Brain pericyte (primary cell): ENCODE measurements around the gene TADA1.
"Not testable (repeated sequence)": the region's sequence is repeated elsewhere in the genome, so short reads cannot be mapped to it uniquely, and the experiment has no call there.

Experiments used
- DNase-seq: peaks from one replicate; pipeline ENCODE4 v3.0.0-alpha.2; 2012; ENCODE audit warnings: low read depth, low spot score

TADA1 gene

DNA sequence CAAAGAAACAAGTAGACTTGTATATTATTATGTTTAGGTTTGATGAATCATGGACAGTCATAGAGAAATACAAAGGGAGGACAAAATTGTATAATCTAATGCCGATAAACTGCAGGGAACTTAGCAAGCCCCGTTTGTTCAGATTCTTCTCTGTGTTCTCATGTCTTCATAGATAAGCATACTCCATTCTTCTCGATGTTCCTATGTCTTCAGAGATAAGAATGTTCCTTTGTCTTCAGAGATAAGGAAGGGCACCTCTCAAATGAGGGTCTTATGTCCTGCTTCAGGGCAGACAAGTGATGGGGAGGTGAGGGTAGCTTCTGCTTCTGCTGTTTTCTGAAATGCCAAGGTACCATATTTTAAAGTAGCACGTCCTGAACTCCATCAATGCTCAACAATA lies 19.7 kb upstream of the TADA1 start:
- DNase-seq: no peak

DNA sequence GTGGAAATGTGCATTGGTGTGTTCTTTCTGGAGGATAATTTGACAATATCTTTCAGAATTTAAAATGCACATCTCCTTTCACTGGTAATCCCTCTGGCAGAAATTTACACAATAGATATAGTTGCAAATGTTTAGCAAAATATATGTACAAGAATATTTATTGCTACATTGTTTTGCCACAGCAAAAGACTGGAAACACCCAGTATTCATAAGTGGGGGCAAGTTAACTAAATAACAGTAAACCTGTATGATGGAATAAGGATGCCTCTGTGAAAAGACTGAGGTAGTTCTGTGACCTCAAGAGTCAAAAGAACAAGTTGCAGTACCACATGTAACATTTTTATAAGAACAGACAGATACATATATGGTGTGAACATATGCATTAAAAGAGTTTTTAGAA lies 13.7 kb upstream of the TADA1 start:
- no peak for DNase-seq

DNA sequence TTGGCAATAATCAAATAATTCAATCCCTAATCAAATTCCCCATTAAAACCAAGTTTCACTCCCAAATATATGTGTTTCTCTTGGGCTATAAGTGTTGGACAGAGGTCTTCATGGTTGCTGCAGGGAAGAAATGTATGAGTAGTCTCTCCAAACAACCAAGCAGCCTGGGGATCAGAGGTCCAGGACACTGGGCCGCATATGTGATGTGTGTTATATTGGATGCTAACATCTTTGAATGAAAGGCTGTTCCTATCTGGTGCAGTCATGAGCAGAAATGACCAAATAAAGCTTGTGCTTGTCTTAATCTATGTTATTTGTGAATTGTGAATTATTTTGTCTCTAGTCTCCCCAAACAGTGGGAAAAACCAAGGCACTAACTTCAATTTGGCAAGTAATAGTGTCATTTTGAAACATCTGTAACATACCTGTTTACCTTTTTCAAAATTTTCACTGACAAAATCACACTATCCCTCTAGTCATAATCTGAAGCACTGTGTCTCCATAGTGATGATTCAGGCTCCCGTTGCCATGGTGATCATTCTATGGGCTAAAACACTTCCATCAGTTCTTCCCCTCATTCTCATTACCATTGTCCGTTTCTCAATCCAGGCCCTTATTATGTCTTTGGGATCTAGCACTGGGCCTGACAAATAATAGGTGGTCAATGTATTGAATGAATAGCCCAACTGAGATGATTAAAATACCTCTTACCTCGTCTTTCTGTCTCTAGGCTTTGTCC lies 12.5 kb upstream of the TADA1 start:
- DNase-seq: no peak

DNA sequence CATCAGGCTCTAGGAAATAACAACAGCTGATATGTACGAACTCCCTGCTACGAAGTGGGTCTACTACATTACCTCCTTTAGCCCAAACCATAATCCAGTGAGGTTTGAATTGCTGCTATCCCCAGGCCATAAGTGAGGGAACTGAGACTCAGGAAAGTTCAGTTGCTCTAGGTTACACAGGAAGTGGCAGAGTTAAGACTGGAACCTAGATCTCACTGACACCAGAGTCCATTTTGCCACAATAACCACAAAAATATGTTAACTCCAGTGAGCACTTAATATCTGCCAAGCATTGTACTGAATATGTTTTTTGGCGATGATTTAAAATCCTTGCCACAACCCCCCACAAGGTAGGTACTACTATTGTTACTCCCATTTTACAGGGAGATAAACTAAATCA lies 8.9 kb upstream of the TADA1 start:
- no peak for DNase-seq

DNA sequence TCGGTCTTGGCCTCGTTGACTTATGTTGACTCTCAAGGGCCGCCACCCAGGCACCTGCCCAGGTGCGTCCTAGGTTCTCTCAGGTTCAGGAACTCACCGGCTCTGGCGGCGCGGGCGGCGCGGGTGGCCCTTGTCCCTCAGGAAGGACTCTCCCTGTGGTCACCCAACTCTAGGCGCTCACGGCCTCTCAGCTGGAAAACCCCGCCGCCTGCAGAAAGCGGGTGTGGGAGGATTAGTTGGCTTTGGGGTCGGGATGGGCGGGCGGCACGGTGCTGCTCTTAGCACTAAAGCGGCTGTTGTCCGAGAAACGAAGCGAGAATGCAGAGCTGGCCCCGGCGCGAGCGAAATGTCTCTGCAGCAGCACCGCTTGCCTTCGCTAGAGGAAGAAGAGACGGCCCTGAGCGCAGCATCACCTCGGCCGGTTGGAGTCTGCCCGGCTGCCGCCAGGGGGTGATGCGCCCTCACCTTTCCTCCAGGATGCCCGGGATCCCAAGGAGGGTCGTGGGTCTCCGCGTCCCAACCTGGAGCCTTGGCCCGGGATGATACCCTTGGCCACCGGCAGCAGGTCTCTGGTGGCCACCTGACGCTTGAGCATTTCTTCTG lies 8.1 kb upstream of the TADA1 start:
- DNase-seq: no peak

DNA sequence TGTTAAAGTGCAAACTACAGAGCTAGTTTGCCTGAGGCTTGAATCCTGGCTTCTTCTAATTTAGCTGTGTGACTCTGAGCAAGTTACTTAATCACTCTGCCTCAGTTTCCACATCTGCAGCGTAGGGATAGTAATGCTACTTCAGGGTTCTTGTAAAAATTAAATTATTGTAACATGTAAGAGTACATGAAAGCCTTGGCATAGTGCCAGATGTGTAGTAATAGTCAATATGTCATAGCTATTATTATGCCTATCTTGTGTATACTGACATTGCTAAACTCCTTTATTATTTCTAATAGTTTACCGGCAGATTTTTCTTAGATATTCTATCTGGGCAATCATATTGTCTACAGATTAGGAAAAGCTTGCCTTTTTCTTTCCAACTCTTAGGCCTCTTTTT lies 6.8 kb upstream of the TADA1 start:
- DNase-seq: no peak

DNA sequence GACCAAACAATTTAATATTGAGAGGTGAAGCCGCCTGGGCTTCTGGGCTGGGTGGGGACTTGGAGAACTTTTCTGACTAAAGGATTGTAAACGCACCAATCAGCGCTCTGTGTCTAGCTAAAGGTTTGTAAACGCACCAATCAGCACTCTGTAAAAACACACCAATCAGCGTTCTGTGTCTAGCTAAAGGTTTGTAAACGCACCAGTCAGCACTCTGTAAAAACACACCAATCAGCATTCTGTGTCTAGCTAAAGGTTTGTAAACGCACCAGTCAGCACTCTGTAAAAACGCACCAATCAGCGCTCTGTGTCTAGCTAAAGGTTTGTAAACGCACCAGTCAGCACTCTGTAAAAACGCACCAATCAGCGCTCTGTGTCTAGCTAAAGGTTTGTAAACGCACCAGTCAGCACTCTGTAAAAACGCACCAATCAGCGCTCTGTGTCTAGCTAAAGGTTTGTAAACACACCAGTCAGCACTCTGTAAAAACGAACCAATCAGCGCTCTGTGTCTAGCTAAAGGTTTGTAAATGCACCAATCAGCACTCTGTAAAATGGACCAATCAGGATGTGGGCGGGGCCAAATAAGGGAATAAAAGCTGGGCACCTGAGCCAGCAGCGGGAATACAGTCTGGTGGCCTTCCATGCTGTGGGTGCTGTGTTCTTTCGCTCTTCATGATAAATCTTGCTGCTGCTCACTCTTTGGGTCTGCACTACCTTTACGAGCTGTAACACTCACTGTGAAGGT lies 2.3 kb upstream of the TADA1 start:
- not testable (repeated sequence) for DNase-seq

DNA sequence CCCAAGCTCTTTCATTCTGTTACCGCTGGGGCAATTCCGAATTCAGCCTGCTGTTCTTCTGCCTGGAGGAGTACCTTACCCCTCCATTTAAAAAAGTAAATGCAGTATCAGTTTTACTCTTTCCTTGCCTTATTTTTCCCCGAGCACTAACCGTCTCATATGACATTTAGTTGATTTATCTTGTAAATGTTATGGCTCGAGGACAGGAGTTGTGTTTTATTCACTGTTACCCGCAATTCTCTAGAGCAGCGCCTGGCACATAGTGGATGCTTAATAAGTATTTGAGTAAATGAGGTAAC lies 425 bp upstream of the TADA1 start:
- no peak for DNase-seq

DNA sequence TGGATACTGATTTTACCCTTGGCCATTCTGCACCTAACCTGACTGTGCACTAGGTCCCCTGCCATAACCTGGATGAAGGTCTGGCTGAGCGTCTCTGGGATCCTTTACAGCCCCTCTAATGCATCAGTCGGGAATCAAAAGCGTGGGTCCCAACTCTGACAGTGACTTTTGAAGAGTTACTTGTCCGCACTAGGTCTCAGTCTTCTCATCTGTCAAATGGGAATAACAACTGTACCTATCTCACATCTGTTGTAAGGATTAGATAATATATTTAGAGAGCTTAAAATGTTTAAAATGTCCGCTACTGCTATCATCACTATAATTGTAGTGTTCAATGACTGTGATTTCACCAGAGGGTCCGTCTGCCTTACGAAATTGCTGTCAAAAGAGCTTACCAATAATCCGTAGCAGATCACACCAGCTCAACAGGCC lies 746 bp downstream of the TADA1 start:
- DNase-seq: no peak

DNA sequence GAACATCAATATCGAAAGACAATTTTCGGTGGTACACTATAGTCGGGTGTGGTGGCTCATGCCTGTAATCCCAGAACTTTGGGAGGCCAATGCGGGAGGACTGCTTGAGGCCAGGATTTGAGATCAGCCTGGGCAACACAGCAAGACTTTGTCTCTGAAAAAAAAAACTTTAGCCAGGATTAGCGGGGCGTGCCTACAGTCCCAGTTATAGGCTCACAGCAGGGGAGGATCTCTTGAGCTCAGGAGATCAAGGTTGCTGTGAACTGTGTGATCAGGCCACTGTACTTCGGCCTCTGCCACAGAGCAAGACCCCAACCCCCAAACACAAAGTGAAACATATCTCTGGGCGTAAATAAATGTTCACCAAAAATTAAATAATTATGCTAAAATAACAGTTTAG lies 1.6 kb downstream of the TADA1 start:
- no peak for DNase-seq

DNA sequence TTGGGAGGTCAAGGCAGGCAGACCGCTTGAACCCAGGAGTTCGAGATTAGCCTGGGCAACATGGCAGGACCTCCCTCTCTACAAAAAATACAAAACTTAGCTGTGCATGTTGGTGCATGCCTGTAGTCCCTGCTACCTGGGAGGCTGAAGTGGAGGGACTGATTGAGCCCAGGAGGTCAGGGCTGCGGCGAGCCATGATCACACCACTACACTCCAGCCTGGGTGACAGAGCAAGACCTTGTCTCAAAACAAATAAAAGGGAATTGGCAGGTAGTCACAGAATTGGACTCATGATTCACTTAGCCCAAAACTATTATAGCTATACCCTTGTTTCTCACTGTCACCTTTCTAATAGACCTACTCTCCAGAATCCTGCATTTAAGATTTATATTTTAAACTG lies 5.5 kb downstream of the TADA1 start:
- DNase-seq: no peak

DNA sequence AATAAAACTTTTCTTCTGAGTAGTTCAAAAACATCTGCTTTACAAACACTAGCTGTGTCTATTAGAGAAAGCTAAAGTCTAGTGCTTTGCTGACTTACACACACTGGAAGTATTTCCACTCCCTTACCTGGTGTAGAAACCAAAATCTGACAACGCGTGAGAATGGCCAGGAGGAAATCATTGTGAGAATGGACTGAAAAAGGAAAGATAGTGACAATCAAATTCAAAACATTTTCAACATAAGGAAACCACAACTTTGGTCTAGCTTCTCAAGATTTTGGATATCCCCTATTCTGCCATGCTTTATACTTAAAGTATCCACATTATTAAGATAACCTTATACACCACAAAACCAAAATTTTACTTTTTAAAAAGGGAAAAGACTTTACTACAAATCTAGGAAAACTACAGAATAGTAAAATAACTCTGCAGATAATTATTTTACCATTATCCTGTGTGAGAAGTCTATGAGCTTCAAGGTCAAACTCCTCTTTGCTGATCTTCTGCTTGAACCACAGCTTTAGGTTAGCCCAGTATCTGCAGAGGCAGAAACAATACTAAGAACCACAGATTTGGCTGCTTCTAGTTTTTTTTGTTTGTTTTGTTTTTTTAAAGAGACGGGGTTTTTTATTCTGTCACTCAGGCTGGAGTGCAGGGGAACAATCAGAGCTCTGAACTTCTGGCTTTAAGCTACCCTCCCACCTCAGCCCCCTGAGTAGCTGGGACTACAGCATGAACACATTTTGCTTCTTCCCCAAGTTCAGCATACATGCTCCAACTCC lies 6.6 kb downstream of the TADA1 start:
- DNase-seq: no peak

DNA sequence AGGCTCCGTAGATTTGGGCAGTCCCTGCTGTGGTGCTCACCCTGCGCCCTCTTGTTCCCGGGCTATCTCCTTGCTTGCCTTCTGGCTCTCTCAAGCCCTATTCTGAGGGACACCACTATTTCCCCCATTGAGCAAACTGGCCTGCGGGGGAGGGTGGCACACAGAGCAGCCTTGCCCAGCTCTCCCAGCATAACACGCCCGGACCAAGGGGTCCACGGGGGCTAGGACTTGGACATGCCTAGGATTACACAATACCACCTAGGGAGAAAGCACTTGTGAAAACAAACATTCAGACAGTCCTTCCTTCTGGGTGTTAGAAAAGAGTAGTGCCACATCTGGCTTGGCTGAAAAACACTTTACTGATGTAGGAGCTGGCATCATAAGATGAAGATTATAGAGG lies 7.4 kb downstream of the TADA1 start:
- peak; percentile 31 for DNase-seq

DNA sequence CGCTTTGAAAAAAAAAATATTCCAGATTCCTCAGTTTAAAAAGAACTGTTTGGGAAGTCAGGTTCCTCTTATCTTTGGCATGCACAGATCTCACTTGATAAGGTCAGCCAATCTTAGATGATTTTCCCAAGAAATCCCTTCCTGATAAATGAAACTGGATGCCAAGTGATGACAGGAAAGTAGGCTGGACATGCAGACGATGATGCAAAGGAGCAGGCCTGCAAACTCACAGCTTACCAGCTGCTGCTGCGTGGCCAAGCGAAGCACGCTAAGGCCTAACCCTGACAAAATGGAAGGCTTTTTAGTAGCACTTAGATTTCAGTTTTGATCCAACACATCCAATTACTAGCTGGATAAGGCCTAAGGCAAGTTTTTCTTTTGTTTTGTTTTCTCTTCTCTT lies 10.1 kb downstream of the TADA1 start:
- no peak for DNase-seq

DNA sequence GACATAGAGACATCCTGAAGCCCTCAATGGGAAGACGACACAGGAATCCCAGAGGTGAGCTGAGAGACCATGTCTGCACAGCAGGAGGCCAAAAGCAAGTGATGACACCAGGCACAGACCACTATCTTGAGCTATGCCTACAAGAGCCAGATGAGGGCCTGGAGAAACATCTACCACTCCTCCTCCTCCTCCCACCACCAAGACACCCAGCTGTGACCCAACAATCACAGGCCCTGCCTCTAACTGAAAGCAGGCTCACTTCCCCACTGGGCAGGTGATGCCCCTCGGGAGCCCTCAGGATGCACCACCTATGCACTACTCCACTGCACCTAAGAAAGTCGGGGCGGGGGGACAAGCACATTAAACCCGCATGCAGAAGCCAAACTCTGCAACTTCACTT lies 16.5 kb downstream of the TADA1 start:
- no peak for DNase-seq

DNA sequence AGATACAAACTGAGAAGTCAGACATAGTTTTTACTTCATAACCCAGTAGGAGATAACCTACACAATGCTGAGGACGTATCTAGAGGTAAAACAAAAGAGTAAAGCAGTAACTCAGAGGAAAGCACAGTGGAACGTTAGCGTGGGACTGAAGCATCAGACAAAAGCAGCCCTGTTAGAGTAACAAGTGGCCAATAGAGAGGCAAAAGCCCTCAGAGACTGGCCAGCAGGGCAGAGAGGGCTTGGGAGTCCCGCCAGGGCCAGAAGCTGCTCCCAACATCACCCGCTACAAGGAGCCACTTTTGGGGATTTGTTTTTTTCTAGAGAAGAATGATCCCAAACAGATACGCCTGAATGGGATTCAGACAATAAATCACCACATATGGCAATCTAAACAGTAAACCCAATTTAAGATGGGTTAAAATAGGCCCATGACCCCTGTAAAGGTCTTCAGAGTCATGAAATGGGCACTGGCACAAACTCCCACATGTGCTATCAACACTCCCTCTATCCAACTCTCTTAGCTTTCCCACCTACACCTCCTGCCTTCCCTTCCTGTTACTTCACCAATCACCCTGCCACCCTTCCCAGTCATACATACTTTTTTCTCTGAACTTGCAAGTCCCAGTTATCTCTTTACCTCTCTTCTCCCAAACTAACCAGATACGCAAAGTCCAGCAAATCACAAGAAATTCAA lies 17.2 kb downstream of the TADA1 start:
- no peak for DNase-seq

DNA sequence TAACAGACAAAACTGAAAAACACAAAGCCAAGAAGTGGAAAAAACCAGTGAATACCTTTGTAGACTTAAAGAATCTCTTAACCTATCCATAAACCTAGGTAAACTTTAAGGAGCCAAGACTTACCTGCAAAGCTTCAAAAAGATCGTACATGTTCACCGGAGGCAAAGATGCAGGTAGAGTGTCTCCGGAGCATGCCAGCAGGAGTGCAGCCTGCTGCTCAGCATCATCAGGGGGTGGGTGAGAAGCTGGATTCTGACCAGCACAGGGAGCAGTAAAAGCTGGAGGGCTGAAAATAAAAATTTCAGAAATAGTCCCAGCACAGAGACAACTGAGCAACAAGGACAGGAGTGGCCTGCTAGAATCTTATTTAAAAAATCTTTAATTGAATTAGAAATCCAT lies 18.1 kb downstream of the TADA1 start:
- DNase-seq: no peak

DNA sequence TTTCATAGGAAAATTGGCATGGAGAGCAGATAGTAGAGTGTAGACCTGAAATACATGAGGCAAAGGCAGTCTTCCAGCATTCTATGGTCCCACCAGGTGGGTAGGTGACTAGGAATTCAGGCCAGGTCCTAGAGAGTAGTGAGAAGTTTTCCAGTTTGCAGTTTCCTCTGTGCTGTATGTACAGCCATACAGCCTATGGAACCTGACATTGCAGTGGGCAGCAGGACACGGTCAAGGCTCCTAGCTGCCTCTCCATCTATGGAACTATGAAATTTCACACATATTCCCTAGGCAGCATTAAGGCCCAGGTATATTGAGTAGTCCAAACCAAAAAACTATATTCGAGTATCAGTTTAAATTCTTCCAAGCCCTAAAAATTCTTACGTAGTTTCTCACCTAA lies 20.5 kb downstream of the TADA1 start:
- no peak for DNase-seq

DNA sequence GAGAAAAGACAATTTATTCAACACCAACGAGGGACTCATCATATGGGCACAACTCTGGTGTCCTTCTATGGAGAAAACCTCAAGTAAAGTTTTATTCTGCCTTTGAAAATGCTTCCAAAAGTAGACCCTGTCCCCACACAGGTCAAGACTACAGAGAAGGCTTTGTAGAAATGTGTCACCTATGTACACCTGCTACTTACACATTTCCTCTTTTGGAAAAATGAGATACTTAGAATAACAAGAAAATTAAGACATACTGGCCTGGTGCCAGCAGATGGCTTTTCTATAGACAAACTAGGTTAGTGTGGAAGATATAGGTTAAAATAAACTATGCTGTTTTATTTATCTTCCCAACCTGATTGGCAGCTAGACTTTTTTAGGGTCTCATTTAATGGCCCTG lies 23.1 kb downstream of the TADA1 start:
- no peak for DNase-seq

DNA sequence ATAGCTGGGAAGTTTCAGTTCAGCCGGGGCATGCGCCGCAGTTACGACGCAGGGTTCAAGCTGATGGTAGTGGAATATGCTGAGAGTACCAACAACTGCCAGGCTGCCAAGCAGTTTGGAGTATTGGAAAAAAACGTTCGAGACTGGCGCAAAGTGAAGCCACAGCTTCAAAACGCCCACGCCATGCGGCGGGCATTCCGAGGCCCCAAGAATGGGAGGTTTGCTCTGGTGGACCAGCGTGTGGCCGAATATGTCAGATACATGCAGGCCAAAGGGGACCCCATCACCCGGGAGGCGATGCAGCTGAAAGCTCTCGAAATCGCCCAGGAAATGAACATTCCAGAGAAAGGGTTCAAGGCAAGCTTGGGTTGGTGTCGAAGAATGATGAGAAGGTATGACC lies 26.9 kb downstream of the TADA1 start:
- no peak for DNase-seq

DNA sequence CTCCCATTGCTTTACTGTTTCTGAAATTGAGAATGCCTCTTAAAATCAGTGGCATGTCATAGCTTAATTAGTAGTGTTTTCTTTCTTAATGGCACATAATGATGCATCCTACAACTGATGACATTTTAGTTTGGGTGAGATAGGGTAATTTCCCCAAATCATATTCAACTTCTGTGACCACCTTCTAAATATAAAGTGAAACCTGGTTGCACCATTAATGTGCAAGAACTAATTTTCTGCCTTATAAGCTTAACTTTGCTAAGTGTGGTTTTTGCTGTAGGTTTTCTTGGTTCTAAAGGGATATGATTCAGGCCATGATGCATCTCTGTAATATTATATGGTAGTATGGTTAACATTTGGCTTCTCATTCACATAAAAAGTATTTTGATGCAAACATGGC lies 27.9 kb downstream of the TADA1 start:
- DNase-seq: no peak

DNA sequence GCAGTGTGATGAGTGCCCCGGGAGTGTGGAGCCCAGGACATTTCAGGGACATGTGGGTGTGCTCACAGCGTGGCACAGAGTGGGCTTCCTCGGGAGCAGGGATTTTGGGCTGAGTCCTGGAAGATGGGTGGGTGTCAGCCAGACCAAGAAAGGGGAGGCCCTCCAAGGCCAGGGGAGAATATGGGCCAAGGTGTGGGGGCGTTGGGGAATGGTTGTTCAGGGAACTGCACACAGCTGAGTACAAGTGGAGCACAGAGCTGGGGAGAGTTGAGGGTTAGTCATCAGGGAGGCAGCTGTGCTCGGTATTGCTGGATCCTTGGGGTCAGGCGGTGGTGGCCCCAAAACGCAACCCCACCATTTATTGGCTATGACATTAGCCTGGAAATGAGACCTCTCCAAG lies 31.3 kb downstream of the TADA1 start:
- DNase-seq: no peak
